Measurements from ENCODE around the gene NMT1.

The NMT1 gene

DNA sequence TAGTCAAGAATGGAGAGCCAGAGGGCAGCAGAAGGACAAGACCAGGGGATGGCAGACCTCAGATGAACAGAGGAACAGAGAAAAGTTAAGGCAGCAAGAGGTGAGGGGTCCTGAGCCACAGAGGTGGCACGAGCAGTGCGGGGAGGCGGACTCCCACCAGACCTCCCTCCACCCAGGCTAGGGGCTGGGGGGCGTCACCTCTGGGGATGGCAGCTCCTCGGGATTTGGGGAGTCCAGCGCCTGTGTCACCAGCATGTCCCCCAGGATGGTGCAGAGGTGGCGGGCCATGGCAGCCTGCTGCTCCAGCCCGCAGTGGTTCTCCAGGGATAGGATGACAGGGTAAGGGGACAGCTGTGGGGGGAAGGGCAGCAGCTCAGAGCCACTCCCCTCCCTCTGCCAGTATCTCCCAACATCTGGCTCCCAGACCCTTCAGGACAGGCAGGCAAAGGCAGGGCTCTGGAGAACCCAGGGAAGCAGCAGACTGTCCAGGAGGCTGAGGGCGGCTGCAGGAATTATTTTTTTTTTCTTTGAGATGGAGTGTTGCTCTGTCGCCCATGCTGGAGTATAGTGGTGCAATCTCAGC, 55.4 kb downstream of the NMT1 start:
- TF ChIP-seq, protein P1, sequence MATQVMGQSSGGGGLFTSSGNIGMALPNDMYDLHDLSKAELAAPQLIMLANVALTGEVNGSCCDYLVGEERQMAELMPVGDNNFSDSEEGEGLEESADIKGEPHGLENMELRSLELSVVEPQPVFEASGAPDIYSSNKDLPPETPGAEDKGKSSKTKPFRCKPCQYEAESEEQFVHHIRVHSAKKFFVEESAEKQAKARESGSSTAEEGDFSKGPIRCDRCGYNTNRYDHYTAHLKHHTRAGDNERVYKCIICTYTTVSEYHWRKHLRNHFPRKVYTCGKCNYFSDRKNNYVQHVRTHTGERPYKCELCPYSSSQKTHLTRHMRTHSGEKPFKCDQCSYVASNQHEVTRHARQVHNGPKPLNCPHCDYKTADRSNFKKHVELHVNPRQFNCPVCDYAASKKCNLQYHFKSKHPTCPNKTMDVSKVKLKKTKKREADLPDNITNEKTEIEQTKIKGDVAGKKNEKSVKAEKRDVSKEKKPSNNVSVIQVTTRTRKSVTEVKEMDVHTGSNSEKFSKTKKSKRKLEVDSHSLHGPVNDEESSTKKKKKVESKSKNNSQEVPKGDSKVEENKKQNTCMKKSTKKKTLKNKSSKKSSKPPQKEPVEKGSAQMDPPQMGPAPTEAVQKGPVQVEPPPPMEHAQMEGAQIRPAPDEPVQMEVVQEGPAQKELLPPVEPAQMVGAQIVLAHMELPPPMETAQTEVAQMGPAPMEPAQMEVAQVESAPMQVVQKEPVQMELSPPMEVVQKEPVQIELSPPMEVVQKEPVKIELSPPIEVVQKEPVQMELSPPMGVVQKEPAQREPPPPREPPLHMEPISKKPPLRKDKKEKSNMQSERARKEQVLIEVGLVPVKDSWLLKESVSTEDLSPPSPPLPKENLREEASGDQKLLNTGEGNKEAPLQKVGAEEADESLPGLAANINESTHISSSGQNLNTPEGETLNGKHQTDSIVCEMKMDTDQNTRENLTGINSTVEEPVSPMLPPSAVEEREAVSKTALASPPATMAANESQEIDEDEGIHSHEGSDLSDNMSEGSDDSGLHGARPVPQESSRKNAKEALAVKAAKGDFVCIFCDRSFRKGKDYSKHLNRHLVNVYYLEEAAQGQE (IDR thresholded peaks at IDR 0.05; ENCODE audit: insufficient read depth in 1 of 2, low read depth in 2 of 2, low read length in 2 of 2), result no peak
- TF ChIP-seq FOXP2 (optimal IDR thresholded peaks at IDR 0.05; ENCODE audit: borderline replicate concordance, extremely low read depth, extremely low read length, insufficient read depth) (no peak), TAF1 (IDR thresholded peaks at IDR 0.05; ENCODE audit: borderline replicate concordance, insufficient read depth, low read length) (no peak)

DNA sequence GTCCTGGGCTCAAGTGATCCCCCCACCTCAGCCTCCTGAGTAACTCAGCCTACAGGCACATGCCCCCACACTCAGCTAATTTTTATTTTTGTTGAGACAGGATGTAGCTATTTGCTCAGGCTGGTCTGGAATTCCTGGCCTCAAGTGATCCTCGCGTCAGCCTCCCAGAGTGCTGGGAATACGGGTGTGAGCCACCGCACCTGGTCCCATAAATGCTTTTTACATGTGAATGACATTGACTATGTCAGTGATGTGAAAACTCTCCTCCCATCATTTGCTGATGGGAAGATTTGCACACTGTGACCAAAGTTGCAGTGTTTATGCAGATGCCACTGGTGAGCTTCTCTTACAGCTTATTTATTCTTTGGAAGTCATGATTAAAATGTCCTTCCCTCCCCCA, 56.2 kb downstream of the NMT1 start:
- no peak for TF ChIP-seq POLR2AphosphoS5 (IDR thresholded peaks at IDR 0.05; ENCODE audit: low read depth, low read length)
- no peak for TF ChIP-seq FOXP2 (optimal IDR thresholded peaks at IDR 0.05; ENCODE audit: borderline replicate concordance, extremely low read depth, extremely low read length, insufficient read depth)
- TF ChIP-seq TAF1 (IDR thresholded peaks at IDR 0.05; ENCODE audit: borderline replicate concordance, insufficient read depth, low read length), result no peak
- TF ChIP-seq, protein P1 (IDR thresholded peaks at IDR 0.05; ENCODE audit: insufficient read depth in 1 of 2, low read depth in 2 of 2, low read length in 2 of 2), result no peak
- TF ChIP-seq SIN3A (IDR thresholded peaks at IDR 0.05; ENCODE audit: borderline replicate concordance, insufficient read depth, low read length), result no peak

DNA sequence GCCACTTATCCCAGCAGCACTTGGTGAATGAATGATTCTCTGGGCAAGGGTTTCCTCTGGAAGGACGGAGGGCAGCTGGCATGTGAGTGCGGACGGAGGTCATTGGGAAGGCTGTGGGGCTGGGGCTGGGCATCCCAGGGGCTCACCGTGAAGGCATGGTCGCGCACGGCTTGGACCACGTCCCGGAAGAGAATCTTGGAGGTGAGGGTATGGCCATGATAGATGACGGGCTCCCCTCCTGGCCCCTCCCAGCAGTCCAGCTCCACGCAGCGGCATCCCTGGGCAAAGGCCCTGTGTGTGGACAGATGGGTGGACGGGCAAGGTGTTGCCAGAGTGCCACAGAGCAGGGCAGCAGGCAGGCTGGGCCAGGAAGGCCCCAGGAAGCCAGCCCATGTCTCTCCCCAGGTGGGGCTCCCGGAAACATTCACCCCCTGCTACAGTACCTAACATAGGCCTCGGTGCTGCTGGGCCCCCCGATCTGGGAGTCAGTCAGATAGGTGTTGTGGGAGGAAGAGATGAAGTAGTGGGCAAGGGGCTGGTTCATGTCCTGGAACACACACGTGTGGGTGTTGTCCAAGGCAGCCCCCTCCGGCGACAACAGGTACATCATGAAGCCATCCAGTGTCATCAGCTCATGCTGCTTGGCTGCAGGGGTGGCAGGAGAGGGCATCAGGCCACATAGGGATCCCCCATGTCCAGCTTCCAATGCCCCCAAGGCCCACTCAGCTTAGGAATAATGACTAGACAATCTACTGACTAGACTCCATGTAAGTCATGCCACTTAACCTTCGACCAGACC, 56.9 kb downstream of the NMT1 start:
- TF ChIP-seq, protein P1 (IDR thresholded peaks at IDR 0.05; ENCODE audit: insufficient read depth in 1 of 2, low read depth in 2 of 2, low read length in 2 of 2), result no peak
- no peak for TF ChIP-seq TAF1 (IDR thresholded peaks at IDR 0.05; ENCODE audit: borderline replicate concordance, insufficient read depth, low read length)
- no peak for TF ChIP-seq POLR2AphosphoS5 (IDR thresholded peaks at IDR 0.05; ENCODE audit: low read depth, low read length)
- no peak for TF ChIP-seq SIN3A (IDR thresholded peaks at IDR 0.05; ENCODE audit: borderline replicate concordance, insufficient read depth, low read length)
- no peak for TF ChIP-seq FOXP2 (optimal IDR thresholded peaks at IDR 0.05; ENCODE audit: borderline replicate concordance, extremely low read depth, extremely low read length, insufficient read depth)

DNA sequence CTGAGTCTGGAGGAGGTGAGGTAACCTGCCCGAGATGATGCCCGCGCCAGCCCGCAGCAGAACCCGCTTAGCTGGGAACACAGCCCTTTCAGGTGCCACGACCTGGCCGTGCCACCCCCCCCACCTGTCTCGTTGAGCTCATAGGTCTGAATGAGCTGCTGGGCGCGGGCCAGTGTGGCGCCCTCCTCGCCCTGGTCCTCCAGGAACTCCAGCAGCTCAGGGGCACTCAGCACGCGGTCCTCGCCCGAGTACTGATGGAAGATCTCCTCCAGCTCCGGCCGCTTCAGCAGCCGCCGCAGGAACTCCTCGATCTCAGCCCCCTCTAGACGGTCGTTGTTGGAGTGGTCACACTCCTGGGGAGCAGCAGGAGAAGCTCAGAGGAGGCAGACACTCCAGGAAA, 57.6 kb downstream of the NMT1 start:
- TF ChIP-seq FOXP2 (optimal IDR thresholded peaks at IDR 0.05; ENCODE audit: borderline replicate concordance, extremely low read depth, extremely low read length, insufficient read depth), result no peak
- TF ChIP-seq, protein P1 (IDR thresholded peaks at IDR 0.05; ENCODE audit: insufficient read depth in 1 of 2, low read depth in 2 of 2, low read length in 2 of 2), result no peak
- no peak for TF ChIP-seq POLR2AphosphoS5 (IDR thresholded peaks at IDR 0.05; ENCODE audit: low read depth, low read length)
- no peak for TF ChIP-seq SIN3A (IDR thresholded peaks at IDR 0.05; ENCODE audit: borderline replicate concordance, insufficient read depth, low read length)
- no peak for TF ChIP-seq TAF1 (IDR thresholded peaks at IDR 0.05; ENCODE audit: borderline replicate concordance, insufficient read depth, low read length)
